GM15510 (cell line): ENCODE data around the gene ATRNL1.

ENCODE experiments used
- POLR2A ChIP-seq: IDR thresholded peaks from 3 replicates; pipeline ENCODE4 v1.6.1; 2011; ENCODE audit warnings: borderline replicate concordance; ENCODE audit not compliant: insufficient read length; ENCODE audit errors: extremely low read depth

The ATRNL1 gene

DNA sequence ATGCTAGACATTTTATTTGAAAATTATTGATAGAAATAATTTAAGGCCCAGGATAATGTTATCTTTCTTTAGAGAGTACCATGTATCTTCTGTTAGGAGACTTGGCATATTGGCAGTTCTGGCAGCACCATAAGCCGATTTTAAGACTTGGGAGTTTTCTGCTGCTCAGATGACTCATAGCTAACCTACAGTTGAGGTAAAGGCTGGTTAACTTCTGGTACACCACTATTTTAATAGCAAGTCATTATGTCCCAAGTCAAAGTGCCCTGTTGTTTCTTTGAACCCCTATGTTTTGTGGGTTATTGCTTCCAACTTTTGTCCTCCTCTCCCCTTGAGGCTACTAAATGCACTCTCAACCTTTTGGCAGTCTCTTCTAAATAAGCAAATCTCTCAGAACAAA, 25.2 kb downstream of the ATRNL1 start:
- no peak for TF ChIP-seq POLR2A

DNA sequence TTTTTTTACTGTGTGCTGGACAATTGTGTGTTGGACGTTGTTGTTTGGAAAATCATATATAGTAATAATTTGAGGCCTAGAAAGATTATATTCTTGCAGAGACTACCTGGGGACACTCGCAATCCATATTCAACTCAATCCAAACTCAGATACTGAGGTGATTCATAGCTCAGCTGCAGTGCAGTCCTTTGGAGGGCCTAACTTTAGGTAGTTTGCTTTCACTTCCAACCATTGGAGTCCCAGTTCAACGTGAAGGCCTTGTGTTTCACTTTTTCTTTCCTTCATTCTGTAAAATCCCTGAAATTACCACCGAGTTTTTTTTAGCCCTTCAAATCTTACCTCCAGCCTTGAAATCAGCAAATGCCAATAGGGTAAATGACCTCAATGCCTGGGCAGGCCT, 32.3 kb downstream of the ATRNL1 start:
- TF ChIP-seq POLR2A = no peak

DNA sequence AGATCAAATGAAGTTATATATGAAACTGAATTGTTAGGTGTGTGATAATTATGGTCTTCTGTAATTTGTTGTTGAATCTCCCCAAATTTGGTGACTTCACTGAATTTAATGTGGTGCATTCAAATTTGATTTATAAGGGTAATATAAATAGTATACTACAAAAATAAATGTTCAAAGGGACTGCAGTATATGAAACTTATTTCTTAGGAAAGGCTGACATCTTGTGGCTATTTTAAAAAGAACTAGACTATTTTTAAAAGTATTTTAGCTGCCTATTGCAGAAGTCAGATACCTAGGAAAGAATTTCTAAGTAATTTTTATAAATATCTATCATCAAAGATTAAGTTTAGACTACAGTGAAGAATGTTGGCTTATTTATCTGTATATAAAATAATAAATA, 36.6 kb downstream of the ATRNL1 start:
- TF ChIP-seq POLR2A = no peak

DNA sequence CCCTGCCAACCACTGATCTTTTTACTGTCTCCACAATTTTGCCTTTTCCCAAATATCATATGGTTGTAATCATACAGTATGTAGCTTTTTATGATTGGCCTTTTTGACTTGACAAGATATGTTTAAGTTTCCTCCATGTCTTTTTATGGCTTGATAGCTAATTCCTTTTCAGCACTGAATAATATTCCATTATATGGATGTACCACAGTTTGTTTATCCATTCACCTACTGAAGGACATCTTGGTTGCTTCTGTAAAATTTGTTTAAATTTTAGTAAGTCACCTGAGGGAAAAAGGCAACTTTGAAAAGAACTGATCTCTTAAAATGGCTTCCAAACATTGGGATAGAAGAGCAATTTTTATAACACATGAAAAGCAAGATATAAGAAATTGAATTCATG, 43.5 kb downstream of the ATRNL1 start:
- no peak for TF ChIP-seq POLR2A

DNA sequence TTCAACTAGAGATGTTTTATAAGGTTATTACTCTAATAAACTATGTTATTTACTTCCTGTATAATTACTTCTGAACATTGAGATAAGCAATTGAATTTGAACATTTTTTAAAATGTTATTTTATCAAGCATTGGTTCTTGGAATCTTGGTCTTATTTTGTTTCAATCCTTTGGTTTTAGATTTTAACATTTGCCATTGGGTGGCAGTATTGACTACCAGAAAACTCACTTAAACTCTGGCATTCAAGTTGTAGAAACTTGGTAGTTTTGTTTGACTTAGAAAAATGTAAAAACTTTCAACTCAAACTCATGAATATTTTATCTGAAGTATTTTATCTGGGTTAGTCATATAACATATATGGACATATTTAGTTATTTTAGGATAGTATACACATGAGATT, 48.1 kb downstream of the ATRNL1 start:
- TF ChIP-seq POLR2A = no peak

DNA sequence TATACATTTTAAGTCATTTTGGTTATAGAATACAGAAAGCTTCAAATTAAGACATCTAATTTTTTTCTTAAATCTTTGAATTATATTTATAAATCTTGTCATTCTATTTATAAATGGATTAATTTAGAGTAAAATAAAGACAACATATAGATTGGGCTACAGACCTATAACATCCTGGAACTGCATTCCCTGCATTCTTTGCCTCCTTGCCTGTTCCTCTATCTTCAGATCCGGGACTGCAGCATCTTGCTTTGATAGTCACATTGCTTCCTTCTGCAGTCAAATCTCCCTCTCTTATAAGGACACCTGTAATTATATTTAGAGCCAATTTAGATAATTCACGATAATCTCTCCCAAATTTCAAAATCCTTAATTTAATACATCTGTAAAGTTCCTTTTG, 64.2 kb downstream of the ATRNL1 start:
- no peak for TF ChIP-seq POLR2A

DNA sequence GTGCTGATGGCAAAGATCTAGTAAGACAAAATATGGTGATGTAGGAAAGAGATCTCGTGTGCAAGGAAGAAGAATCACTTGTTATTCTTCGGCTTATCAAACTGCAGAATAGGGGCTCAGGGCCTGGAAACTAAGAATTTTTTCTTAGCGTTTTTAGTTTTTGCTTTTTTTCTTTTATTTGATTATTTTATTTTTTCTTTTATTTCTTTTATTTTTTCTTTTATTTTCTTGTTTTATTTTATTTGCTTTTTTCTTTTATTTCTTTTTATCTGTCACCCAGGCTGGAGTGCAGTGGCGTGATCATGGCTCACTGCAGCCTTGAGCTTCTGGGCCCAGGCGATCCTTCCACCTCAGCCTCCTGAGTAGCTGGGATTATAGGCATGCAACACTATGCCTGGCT, 70.0 kb downstream of the ATRNL1 start:
- no peak for TF ChIP-seq POLR2A

DNA sequence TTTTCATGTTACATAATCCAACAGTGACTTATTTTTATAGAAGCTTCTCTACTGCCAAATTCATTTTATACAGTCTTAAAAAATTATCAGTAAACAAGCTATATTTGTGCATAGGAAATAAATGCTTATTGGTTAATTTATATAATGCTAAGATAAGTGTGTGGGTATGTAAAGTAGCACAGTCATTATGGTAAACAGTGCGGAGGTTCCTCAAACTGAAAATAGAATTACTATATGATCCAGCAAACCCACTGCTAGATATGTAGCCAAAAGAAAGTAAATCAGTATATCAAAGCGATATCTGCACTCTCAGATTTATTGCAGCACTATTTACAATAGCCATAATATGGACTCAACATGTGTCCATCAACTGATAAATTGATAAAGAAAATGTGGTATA, 71.1 kb downstream of the ATRNL1 start:
- TF ChIP-seq POLR2A = no peak

DNA sequence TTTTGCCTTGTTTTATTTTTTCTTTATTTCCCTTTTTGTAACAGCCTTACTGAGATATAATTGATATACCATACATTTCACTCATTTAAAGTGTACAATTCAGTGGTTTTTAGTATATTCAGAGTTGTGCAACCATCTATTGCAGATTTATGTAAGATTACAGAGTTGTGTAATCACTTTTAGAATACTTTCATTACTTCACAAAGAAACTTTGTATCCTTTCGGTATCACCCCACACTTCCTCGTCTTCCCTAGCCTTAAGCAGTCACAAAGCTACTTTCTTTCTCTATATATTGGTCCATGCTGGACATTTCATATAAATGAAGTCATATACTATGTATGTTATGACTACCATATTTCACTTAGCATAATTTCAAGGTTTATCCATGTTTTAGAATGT, 74.6 kb downstream of the ATRNL1 start:
- TF ChIP-seq POLR2A = no peak

DNA sequence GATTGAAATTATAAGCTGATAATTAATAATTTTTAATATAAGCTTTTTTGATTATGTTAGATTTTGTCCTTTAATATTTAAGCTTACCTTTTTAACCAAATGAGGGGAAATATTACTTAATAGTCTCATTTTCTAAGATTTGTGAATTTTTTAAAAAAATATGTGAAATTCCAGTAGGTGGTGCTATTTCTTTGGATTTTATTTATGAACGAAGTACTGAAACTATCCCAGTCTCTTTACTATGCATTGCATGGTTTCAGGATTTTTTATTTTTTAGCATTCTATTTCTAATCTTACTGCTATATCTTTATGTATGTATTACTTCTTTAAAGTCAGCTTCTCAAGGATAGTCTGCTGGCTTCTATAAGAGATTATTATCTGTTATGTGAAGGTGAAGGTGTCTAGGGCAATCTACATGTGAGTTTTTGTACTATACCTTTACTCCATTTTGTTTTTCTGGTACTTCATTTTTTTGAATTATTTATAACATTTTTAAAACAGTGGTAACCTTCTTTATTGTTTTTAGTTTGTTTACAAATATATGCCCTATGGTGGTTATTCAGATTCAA, 78.3 kb downstream of the ATRNL1 start:
- TF ChIP-seq POLR2A = no peak

DNA sequence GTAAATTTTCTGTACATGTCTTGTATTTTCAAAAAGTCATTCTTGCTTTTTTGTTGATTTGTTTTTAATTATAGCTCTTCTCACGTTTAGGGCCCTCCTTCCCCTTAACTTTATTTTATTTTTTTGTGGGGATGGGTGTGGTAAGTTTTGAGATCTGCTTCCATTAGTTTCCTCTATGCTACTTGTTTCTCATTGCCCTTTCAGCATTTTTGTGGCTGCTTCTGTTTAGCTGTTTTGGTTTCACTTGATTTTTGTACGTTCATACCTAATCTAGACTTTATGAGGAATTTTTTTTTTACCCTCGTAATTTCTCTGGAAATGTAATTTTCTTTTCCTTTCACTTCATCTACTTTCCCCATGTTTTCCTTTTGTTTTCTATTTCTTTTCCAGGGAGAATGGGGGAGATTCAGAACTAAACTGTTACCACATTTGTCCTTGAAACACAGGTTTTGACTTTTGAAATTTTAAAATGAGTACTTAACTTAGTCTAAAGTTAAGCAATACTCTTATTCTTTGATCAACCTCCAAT, 80.8 kb downstream of the ATRNL1 start:
- TF ChIP-seq POLR2A = no peak

DNA sequence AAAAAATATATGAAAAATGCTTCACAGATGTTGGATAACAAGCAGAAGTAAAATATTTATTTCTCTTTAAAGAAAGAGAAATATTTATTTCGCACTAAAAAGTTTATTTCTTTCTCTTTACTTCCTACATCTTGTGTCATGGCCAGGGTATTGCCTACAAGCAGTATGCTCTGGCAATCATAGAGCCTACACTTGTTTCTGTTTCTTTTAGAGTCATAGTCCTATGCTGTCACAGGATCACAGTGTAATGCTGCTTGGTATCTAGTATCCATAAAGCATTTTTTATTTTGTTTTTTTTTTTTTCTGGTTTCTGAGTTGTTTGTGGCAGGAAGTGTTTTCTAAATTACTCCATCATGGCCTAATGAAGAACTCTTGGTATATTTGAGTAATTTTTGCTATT, 116.0 kb downstream of the ATRNL1 start:
- no peak for TF ChIP-seq POLR2A

DNA sequence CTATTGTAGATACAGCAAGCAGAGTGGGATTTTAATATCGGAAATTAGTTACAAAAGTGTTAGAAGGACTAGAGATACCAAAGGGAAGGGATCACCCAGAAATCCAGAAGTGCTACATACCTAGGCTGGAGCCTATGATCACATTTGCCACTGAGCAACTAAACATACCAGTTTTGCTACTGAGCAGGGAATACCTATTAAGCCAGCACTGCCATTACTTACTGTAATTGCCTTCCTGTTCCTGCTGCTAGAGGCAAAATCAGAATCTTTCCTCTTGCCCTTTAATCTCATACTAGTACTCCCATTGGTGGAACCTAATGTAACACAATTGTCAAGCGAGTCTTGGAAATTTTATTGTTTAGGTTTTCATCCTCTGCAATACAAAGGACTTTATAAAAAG, 121.7 kb downstream of the ATRNL1 start:
- no peak for TF ChIP-seq POLR2A

DNA sequence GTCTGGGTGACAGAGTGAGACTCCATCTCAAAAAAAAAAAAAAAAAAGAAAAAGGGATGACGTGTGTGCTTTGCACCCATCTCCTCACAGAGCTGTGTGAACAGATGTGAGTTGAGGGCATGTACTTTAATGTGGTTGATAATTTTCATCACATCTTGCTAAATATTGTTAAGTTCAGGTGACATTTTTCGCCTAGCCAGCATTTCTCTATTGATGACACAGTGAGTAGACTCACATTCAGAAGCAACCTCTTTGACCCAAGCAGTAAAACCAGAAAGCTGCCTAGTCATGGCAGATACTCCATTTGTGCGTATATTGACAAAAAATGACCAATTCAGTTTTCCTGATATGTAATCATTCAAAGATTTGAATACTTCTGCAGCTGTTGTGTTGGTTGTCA, 126.0 kb downstream of the ATRNL1 start:
- TF ChIP-seq POLR2A = no peak

DNA sequence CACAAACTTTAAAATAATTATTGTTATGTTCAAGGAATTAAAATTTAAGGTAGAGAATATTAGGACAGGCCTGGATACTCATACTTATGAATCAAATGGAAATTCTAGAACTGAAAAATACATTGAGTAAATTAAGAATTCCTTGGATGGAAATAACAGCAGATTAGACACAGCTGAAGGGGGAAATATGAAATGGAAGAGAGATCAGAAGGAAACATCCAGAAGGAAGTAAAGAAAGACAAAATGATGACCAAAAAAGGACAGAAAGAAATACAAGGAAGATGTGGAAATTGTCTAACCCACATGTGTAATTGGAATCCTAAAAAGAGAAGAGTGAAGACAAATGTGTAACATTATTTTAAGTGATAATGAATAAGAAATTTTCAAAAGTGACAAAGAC, 128.9 kb downstream of the ATRNL1 start:
- TF ChIP-seq POLR2A = no peak

DNA sequence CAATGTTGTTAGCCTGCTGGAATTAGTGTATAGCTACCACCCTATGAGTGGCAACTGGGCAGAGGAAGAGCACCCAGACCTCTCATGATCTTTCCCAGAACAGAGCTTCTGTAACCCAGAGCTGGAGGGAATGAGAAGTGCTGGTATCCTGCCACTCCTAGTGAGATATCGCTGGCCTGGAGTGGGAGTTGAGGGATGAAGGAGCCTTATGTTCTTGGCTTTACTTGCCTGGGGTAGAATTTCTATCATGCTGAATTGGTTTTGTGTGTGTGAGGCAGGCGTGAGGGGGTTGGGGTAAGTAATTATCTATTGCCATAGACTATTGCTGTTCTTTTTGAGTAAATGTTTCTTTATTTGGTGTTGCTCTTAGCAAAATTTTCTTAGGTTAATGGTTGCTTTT, 146.6 kb downstream of the ATRNL1 start:
- no peak for TF ChIP-seq POLR2A

DNA sequence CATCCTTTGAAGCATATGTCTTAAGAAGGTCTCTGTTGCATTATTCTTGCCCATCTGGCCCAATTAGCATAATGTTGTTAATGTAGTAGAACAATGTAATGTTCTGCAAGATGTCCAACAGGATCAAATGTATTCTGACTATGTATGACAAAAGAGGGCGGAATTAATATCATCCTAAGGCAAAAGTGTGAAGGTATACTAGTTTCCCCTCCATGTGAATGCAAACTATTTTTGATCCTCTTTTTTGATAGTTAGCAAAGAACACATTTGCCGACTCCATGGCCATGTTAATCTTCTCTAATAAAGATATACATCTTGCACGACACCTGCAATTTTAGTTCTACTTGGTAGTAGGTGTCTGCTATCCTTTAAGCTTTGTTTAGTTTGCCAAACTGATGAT, 157.6 kb downstream of the ATRNL1 start:
- no peak for TF ChIP-seq POLR2A
